C4-2B (cell line): ENCODE measurements around the gene PDP2.

ENCODE experiments used
- ZFX ChIP-seq: fragments of 450-650 bp; IDR thresholded peaks from 2 replicates; pipeline ENCODE4 v1.6.1; 2017
- TF ChIP-seq, protein P1 (sequence below): fragments of 450-650 bp; conservative IDR thresholded peaks from 2 replicates; pipeline ENCODE4 v1.5.1; 2017; ENCODE audit warnings: mild to moderate bottlenecking

DNA sequence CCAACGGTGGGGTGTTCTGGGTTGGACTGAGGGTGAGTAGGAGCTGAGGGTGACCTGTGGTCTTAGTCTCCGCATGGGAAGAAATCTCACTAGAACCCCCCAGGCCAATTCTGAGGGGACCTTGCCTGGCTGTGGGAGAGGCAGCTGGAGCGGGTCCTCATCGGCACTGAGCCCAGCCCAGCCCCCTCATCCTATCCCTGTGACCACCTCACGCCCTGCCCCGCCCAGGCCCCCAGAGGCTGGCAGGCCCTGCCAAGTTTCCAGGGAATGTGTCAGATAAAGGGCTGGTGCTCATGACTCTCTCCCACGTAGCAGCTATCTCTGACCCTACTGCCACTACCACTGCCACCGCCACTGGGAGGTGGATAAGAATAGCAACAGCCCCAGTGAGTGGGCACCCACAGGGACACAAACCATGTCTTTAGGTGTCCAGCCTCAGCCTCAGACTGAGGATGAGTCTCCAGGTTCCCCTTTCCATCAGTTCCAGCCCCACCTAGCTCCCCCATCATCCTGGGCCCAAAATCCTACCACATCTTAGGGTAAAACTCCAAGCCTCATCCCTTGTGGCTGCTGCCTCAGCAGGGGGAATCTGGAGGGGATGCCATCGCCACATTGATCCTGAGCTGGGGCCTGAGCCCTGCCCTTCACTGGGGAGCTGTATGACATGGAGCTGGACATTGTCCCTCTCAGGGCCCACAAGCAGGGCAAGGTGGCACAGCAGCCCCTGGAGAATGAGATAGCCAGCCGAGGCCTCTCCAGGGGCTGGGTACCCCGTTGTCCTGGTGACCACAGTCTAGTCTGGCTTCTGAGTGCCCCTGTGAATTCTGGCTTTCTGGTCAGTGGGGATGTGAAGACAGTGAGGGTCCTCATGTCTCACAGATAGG is 23.5 kb downstream of the PDP2 start:
- TF ChIP-seq, protein P1, sequence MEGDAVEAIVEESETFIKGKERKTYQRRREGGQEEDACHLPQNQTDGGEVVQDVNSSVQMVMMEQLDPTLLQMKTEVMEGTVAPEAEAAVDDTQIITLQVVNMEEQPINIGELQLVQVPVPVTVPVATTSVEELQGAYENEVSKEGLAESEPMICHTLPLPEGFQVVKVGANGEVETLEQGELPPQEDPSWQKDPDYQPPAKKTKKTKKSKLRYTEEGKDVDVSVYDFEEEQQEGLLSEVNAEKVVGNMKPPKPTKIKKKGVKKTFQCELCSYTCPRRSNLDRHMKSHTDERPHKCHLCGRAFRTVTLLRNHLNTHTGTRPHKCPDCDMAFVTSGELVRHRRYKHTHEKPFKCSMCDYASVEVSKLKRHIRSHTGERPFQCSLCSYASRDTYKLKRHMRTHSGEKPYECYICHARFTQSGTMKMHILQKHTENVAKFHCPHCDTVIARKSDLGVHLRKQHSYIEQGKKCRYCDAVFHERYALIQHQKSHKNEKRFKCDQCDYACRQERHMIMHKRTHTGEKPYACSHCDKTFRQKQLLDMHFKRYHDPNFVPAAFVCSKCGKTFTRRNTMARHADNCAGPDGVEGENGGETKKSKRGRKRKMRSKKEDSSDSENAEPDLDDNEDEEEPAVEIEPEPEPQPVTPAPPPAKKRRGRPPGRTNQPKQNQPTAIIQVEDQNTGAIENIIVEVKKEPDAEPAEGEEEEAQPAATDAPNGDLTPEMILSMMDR = no peak
- no peak for TF ChIP-seq ZFX
